GM20000 (cell line): Measurements from ENCODE around the gene GAGE12E.
"Not testable (repeated sequence)": the region's sequence is repeated elsewhere in the genome, so short reads cannot be mapped to it uniquely, and the experiment has no call there.

Experiments used
- DNase-seq: peaks from one replicate; pipeline ENCODE4 v3.0.0; 2012; ENCODE audit warnings: low spot score

Gene GAGE12E, protein sequence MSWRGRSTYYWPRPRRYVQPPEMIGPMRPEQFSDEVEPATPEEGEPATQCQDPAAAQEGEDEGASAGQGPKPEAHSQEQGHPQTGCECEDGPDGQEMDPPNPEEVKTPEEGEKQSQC

DNA sequence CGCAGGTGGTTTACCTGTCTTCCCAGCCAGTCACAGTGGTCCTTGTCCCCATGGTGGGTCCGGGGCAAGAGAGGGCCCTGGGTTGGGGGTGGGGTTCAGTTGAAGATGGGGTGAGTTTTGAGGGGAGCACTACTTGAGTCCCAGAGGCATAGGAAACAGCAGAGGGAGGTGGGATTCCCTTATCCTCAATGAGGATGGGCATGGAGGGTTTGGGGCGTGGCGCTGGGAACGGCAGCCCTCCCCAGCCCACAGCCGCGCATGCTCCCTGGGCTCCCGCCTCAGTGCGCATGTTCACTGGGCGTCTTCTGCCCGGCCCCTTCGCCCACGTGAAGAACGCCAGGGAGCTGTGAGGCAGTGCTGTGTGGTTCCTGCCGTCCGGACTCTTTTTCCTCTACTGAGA lies at the start of gene GAGE12E:
GAGE12E (plus strand) TSS at position 301 of the 400 bp plus-strand sequence. CDS start 1,155 bp downstream, outside the sequence.
- not testable (repeated sequence) for DNase-seq

DNA sequence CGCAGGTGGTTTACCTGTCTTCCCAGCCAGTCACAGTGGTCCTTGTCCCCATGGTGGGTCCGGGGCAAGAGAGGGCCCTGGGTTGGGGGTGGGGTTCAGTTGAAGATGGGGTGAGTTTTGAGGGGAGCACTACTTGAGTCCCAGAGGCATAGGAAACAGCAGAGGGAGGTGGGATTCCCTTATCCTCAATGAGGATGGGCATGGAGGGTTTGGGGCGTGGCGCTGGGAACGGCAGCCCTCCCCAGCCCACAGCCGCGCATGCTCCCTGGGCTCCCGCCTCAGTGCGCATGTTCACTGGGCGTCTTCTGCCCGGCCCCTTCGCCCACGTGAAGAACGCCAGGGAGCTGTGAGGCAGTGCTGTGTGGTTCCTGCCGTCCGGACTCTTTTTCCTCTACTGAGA lies 19.2 kb upstream of the GAGE12E start, which contains the start of gene GAGE12C:
GAGE12C (plus strand) TSS at position 301 of the 400 bp plus-strand sequence. CDS start 1,155 bp downstream, outside the sequence.
- not testable (repeated sequence) for DNase-seq

DNA sequence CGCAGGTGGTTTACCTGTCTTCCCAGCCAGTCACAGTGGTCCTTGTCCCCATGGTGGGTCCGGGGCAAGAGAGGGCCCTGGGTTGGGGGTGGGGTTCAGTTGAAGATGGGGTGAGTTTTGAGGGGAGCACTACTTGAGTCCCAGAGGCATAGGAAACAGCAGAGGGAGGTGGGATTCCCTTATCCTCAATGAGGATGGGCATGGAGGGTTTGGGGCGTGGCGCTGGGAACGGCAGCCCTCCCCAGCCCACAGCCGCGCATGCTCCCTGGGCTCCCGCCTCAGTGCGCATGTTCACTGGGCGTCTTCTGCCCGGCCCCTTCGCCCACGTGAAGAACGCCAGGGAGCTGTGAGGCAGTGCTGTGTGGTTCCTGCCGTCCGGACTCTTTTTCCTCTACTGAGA lies 9.7 kb upstream of the GAGE12E start, which contains the start of gene GAGE12D:
GAGE12D (plus strand) TSS at position 301 of the 400 bp plus-strand sequence. CDS start 1,155 bp downstream, outside the sequence.
- not testable (repeated sequence) for DNase-seq

DNA sequence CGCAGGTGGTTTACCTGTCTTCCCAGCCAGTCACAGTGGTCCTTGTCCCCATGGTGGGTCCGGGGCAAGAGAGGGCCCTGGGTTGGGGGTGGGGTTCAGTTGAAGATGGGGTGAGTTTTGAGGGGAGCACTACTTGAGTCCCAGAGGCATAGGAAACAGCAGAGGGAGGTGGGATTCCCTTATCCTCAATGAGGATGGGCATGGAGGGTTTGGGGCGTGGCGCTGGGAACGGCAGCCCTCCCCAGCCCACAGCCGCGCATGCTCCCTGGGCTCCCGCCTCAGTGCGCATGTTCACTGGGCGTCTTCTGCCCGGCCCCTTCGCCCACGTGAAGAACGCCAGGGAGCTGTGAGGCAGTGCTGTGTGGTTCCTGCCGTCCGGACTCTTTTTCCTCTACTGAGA lies 9.5 kb downstream of the GAGE12E start, which contains the start of gene GAGE12F:
GAGE12F (plus strand) TSS at position 301 of the 400 bp plus-strand sequence. CDS start 1,155 bp downstream, outside the sequence.
- DNase-seq: not testable (repeated sequence)

DNA sequence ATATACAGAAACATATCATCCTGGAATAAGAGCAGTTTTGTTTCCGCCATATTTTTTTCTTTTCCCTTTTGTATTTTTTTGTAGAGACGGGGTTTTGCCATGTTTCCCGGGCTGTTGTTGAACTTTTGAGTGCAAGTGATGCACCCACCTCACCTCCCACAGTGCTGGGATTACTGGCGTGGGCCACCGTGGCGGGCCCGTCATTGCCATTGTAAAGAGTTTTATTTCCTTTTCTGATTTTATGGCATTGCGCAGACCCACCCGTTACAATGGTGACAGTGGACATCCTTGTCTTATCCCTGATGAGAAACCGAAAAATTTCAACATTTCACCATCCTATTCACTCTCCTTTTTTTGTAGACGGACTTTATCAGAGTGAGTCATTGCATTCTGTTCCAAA lies 17.6 kb downstream of the GAGE12E start:
- DNase-seq: not testable (repeated sequence)

DNA sequence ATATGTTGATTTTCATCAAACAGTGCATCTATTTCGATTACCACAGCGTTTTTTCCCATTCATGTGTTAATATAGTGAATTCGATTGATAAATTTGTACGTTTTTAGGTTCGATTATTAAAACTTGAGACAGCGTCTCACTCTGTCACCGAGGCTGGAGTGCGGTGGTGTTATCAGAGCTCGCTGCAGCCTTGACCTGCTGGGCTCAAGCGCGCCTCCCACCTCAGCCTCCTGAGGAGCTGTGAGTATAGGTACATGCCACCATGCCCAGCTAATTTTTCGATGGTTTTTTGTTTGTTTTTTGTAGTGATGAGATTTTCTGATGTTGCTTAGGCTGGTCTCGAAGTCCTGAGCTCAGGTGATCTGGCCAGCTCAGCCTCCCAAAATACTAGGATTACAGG lies 18.1 kb downstream of the GAGE12E start:
- DNase-seq: not testable (repeated sequence)

DNA sequence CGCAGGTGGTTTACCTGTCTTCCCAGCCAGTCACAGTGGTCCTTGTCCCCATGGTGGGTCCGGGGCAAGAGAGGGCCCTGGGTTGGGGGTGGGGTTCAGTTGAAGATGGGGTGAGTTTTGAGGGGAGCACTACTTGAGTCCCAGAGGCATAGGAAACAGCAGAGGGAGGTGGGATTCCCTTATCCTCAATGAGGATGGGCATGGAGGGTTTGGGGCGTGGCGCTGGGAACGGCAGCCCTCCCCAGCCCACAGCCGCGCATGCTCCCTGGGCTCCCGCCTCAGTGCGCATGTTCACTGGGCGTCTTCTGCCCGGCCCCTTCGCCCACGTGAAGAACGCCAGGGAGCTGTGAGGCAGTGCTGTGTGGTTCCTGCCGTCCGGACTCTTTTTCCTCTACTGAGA lies 19.0 kb downstream of the GAGE12E start, which contains the start of gene GAGE12G:
GAGE12G (plus strand) TSS at position 301 of the 400 bp plus-strand sequence. CDS start 1,155 bp downstream, outside the sequence.
- DNase-seq: not testable (repeated sequence)

DNA sequence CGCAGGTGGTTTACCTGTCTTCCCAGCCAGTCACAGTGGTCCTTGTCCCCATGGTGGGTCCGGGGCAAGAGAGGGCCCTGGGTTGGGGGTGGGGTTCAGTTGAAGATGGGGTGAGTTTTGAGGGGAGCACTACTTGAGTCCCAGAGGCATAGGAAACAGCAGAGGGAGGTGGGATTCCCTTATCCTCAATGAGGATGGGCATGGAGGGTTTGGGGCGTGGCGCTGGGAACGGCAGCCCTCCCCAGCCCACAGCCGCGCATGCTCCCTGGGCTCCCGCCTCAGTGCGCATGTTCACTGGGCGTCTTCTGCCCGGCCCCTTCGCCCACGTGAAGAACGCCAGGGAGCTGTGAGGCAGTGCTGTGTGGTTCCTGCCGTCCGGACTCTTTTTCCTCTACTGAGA lies 28.6 kb downstream of the GAGE12E start, which contains the start of gene GAGE12H:
GAGE12H (plus strand) TSS at position 301 of the 400 bp plus-strand sequence. CDS start 1,155 bp downstream, outside the sequence.
- DNase-seq: not testable (repeated sequence)

DNA sequence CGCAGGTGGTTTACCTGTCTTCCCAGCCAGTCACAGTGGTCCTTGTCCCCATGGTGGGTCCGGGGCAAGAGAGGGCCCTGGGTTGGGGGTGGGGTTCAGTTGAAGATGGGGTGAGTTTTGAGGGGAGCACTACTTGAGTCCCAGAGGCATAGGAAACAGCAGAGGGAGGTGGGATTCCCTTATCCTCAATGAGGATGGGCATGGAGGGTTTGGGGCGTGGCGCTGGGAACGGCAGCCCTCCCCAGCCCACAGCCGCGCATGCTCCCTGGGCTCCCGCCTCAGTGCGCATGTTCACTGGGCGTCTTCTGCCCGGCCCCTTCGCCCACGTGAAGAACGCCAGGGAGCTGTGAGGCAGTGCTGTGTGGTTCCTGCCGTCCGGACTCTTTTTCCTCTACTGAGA lies 38.1 kb downstream of the GAGE12E start, which contains the start of gene GAGE2A:
GAGE2A (plus strand) TSS at position 301 of the 400 bp plus-strand sequence. CDS start 1,155 bp downstream, outside the sequence.
- not testable (repeated sequence) for DNase-seq

DNA sequence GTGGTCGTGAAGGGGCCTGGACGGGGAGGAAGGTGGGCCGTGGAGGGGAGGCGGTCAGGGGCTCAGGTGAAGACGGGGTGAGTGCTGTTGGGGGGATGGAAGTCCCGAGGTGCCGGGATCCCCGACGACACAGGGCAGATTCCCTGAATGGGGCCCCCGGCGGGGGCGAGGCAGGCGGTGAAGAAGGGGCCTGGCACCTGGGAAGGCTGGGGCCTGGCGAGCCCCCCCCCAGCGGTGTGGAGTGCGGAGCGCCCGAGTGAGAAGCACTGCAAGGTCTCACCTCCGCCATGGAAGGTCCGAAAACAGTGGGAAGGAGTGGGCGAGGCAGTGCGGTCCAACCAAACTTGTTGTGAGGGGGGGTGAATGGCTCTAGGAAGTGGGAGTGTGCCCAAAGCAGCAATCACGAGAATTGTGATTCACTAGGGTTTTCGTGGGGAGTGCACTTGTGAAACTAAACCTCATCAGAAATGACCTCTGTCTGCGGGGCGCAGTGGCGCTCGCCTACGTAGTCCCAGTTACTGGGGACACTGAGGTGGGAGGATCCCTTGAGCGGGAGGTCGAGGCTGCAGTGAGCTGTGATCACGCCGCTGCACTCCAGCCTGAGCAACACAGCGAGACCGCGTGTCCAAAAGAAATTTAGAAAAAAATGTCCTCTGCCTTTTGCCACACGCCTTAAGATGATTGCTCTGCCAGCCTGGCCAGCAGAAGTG lies 38.8 kb downstream of the GAGE12E start:
- DNase-seq: not testable (repeated sequence)

DNA sequence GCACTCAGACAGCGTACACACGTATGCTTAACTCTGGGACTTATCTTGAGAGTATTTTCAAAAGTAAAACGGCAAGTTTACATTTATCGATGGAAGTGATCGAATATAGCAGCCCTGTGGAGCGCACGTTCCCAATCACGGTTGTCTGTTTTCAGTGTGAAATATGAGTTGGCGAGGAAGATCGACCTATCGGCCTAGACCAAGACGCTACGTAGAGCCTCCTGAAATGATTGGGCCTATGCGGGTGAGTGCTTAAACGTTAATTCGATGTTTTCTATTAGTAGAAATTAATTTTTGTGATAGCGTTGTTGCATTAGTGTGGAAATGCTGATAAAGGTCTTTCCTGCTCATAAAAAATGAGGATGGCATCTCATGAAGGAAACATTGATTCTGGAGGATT lies 39.4 kb downstream of the GAGE12E start:
- DNase-seq: not testable (repeated sequence)

DNA sequence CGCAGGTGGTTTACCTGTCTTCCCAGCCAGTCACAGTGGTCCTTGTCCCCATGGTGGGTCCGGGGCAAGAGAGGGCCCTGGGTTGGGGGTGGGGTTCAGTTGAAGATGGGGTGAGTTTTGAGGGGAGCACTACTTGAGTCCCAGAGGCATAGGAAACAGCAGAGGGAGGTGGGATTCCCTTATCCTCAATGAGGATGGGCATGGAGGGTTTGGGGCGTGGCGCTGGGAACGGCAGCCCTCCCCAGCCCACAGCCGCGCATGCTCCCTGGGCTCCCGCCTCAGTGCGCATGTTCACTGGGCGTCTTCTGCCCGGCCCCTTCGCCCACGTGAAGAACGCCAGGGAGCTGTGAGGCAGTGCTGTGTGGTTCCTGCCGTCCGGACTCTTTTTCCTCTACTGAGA lies 47.6 kb downstream of the GAGE12E start, which contains the start of gene GAGE1:
GAGE1 (plus strand) TSS at position 301 of the 400 bp plus-strand sequence. CDS start 1,155 bp downstream, outside the sequence.
- DNase-seq: not testable (repeated sequence)
